ENCODE results near the gene MOB1B.
"Not testable (repeated sequence)": the region's sequence is repeated elsewhere in the genome, so short reads cannot be mapped to it uniquely, and the experiment has no call there.

DNA sequence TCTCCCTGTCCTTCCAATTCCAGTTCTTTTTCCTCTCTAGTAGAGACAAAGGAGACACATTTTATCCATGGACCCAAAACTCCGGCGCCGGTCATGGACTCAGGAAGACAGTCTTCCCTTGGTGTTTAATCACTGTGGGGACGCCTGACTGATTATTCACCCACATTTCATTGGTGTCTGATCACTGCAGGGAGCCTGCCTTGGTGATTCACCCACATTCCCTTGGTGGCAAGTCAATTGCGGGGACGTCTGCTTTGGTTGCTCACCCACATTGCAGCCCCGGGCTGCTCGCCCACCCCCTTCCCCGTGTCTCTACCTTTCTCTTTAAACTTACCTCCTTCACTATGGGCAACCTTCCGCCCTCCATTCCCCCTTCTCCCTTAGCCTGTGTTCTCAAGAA lies 129.9 kb downstream of the MOB1B start:
- TF ChIP-seq, protein P1, sequence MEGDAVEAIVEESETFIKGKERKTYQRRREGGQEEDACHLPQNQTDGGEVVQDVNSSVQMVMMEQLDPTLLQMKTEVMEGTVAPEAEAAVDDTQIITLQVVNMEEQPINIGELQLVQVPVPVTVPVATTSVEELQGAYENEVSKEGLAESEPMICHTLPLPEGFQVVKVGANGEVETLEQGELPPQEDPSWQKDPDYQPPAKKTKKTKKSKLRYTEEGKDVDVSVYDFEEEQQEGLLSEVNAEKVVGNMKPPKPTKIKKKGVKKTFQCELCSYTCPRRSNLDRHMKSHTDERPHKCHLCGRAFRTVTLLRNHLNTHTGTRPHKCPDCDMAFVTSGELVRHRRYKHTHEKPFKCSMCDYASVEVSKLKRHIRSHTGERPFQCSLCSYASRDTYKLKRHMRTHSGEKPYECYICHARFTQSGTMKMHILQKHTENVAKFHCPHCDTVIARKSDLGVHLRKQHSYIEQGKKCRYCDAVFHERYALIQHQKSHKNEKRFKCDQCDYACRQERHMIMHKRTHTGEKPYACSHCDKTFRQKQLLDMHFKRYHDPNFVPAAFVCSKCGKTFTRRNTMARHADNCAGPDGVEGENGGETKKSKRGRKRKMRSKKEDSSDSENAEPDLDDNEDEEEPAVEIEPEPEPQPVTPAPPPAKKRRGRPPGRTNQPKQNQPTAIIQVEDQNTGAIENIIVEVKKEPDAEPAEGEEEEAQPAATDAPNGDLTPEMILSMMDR (IDR thresholded peaks at IDR 0.05), result not testable (repeated sequence)
- not testable (repeated sequence) for TF ChIP-seq ZFX (IDR thresholded peaks at IDR 0.05; ENCODE audit: borderline replicate concordance)
